HG03521 (cell line): ENCODE data around the gene NIM1K.
A peak's percentile ranks its signal among the peaks of the same experiment; 100 is the strongest.
"Not testable (repeated sequence)": the region's sequence is repeated elsewhere in the genome, so short reads cannot be mapped to it uniquely, and the experiment has no call there.

ENCODE experiments used
- ATAC-seq: cut with Tn5 transposase; IDR thresholded peaks from one replicate; pipeline ENCODE4 v1.9.1; 2021; ENCODE audit warnings: mild to moderate bottlenecking, moderate library complexity; ENCODE audit not compliant: unreplicated experiment

Gene NIM1K

DNA sequence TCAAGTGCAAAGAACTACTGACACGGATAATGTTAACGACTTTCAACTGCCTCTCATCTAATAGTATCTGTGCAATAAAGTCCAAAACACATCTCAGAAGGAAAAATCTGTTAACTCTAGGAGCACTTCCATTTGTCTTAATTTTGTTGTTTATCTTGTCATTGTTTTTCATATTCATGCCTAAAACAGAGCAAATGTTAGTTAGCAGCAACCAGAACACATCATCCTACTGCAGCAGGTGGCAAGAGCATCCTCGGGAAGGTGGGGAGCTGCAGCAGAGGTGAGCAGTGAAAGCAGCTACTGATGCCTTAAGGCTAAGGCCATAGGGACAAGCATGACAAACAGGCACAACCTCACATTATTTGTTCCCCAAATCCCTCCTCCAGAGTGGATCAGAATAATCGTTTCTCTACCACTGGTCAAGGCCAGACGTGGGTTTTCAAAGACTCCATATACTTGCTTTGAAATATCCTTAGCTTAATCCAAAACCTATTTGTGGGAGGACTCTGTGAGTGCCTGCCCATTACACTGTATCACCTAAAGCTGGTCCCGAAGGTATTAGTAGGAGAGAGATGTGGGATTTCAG is 120.1 kb downstream of the NIM1K start:
- ATAC-seq: no peak

DNA sequence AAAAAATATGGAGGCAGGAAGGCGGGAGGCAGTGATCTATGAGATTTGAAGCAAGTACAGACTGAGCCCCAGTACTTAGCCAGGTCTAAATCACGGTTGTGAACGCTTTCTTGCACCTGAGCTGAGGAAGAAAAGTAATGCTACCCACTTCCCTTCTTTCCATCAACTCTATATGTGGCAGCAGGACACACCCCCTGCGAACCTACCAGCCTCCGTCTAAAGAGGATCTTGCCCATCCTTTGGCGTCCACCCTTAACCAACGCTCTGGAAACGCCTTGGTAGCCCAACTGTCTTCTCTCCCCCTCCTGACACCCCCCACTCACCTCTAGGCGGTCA is 120.6 kb downstream of the NIM1K start:
- peak; percentile 1 for ATAC-seq

DNA sequence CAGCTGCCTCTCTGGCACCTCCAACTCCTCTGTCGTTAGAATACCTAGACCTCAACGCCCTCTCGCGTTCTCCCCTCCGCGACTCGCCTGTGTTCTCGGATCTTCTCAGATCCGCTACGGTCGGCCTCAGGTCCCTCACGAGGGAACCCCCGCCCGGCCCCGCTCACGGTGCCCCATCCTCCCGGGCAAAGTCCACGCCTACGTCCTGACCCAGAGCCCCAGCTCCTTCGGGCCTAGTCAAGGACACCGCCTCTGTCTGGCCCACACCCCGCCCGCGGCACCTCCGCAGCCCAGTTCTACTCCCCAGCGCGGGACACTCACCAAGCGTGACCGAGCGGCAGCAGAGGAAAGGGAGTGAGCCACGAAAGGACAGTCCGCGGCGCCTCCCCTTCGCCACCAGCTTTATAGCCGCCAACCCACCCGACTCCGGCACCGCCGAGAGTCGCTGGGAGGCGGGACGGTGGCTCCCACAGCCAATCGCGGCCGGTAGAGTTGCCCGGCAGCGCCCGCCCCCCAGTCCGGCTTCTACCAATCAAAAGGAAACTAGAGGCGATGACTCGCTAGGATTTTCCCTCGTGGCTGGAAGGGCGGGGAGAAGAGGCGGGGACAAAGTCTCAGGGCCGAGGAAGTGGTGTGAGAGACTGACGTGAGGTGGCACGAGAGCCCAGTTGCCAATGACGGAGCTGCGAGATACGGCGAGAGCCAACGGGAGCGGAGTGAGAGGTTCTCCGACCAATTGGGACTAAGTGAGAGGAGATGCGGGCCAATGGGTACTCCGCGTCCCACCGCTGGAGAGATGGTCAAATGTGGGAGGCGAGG is 121.2 kb downstream of the NIM1K start, which contains the start of gene HMGCS1:
Gene HMGCS1, minus strand, starts transcription at position 378 of the 819 bp plus-strand sequence. CDS start 14,447 bp downstream, outside the sequence.
- ATAC-seq: peak; percentile 91

DNA sequence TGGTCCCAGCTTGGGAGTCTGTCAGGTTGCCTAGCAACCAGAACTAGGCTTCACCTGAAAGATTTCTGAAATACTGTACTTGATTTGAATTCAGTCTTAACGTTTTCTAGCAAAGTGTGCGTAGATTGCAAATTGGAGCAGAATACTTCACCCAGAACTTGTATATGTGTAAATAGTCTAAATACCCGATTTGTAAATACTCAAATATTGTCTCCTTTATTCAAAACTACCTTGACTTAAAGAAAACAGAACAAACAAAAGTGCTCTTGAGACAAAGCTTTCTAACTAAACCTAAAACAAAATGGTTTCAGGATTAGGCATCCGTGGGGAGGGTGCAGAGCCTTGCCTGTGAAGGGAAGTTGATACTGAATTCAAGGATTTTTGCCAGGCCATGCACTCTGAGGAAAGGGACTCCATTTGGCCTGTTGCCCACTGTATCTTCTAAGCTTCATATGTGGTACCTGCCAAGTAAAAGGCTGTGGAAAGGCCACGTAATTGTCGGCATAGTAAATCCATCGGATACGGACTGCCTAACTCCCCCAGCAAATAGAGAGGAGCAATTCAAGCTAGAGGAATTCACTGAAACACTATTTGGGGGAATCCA is 121.9 kb downstream of the NIM1K start:
- no peak for ATAC-seq

DNA sequence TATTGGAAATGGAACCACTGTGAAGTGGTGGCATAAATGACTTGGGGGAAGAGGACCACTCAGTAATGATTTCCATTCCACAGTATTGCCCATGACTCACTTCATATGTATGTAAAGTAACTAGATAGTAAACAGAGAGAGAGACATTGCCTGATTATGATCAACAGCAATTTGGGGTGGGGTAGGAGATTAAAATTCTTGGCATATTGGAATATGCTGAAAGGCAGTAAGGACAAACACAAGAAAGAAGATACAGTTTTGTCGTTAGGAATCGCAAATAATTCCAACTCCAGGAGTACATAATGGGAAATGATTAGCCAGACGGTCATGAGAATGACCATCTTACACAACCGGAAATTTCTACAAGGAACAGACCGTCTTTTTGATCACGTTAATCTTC is 122.7 kb downstream of the NIM1K start:
- no peak for ATAC-seq

DNA sequence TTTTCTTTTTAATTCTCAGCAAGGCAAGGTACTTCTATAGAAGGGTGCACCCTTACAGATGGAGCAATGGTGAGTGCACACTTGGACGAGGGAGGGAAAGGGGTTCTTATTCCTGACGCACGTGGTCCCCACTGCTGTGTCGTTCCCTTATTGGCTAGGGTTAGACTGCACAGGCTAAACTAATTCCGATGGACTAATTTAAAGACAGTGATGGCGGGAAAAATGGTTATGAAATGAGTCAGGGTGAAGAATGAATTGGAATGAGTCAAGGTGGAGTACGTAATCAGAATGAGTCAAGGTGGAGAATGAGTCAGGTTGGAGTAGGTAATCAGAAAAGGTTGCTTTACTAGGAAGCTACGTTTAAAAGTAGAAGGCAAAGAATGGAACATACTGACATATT is 123.2 kb downstream of the NIM1K start:
- ATAC-seq: no peak

DNA sequence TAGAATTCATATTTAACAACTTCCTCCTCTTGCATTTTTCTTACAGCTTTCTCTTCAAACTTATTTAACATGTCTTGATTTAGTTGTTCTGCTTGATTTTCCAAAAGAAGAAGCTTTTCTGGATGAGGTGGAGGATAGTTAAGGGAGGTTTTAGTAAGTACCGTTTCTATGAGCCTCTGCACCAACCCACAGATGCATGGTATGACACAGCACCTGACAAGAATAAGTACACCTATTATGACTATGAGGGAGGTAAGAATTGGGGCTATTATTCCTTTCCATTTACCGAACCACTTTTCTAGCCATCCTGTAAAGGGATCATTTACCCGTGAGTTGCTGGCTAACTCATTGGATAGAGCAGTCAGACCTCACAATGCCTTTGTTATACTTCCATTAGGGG is 123.7 kb downstream of the NIM1K start:
- no peak for ATAC-seq

DNA sequence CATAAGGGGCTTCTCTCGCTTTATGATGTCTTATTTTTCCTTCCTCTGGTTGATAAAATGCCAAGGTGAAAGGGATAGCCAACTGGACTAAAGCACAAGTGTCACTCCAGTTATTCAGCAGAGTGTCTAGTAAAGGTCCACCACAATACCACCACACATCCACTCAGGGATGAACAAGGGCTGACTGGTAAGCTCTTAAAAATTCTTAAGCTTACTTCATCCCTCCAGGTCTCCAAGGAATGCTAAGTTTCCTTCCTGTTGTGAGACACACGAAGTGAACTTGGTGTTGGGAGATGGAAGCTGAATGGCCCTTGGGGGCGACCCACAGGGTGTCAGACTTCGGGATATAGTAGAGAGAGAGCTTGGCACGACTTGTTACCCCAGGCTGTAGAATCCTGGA is 124.4 kb downstream of the NIM1K start:
- no peak for ATAC-seq

DNA sequence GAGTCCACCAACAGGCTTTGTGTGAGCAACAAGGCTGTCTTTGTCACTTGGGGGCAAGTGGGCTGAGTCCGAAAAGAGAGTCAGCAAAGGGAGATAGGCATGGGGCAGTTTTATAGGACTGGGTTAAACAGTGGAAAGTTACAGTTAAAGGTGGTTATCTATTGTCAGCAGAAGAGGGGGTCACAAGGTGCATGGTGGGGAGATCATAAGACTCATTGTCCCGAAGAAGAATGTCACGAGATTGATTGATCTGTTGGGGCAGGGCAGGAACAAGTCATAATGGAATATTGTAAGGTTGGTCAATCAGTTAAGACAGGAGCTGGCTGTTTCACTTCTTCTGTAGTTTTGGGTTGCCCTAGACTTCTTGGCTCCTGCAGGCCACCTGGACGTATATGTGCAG is 128.8 kb downstream of the NIM1K start:
- no peak for ATAC-seq

DNA sequence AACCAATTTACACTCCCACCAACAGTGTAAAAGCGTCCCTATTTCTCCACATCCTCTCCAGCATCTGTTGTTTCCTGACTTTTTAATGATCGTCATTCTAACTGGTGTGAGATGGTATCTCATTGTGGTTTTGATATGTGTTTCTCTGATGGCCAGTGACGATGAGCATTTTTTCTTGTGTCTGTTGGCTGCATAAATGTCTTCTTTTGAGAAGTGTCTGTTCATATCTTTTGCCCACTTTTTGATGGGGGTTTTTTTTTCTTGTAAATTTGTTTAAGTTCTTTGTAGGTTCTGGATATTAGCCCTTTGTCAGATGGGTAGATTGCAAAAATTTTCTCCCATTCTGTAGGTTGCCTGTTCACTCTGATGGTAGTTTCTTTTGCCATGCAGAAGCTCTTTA is 131.5 kb downstream of the NIM1K start:
- not testable (repeated sequence) for ATAC-seq

DNA sequence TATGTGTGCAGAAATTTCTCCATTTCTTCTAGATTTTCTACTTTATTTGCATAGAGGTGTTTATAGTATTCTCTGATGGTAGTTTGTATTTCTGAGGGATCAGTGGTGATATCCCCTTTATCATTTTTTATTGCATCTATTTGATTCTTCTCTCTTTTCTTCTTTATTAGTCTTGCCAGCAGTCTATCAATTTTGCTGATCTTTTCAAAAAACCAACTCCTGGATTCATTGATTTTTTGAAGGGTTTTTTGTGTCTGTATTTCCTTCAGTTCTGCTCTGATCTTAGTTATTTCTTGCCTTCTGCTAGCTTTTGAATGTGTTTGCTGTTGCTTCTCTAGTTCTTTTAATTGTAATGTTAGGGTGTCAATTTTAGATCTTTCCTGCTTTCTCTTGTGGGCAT is 133.6 kb downstream of the NIM1K start:
- not testable (repeated sequence) for ATAC-seq
